K562 (cell line): ENCODE data around the gene IRAK4. TPM values are rescaled to one million over a fixed set of nuclear protein-coding genes. Genes with fewer than 3 reads are reported as not detected.

Source experiments
- ATAC-seq: fragments of 200-7000 bp; cut with Tn5 transposase; 3 replicates; pipeline ENCODE4 v1.9.1; 2020; ENCODE audit warnings: moderate library complexity
- BruUV-seq: library from RNA; stranded (reverse); fragments of 400-500 nt; replicated peaks from 2 replicates; lab custom pipeline; 2021; lab: Mats Ljungman, UMichigan
- CTCF ChIA-PET: fragments of 300-600 bp; formaldehyde crosslinking; extraction: SDS; loops from one replicate; lab custom pipeline; 2021; ENCODE audit warnings: low intra/inter-chr PET ratio; lab: Yijun Ruan, JAX
- POLR2A ChIA-PET: fragments of 300-600, 350-650 bp; sonication (Branson Sonifier 250); formaldehyde crosslinking; extraction: SDS; loops from one replicate; lab custom pipeline; 2021; ENCODE audit warnings: antibody characterized with exemption, inconsistent platforms; lab: Yijun Ruan, JAX
- DNase-seq, 4 experiments: peaks; one replicate each; pipeline versions ENCODE4 v3.0.0 to v3.0.0-alpha.2; 2011 to 2018; ENCODE audit warnings: low spot score in 3 of 4, mixed read lengths in 3 of 4; ENCODE audit errors: extremely low read depth in 1 of 4
- FAIRE-seq: peaks from 2 replicates; lab custom pipeline; 2011; peaks lifted over from hg19 to GRCh38; lab: Jason Lieb, UNC
- H2AFZ ChIP-seq: 2 replicates; pipeline ENCODE4 v1.6.0; 2011; ENCODE audit warnings: low read depth, low read length, control low read depth, inconsistent platforms
- H3K27ac ChIP-seq: fragments of 200-600 bp; 3 replicates; pipeline ENCODE4 v1.8.0; 2011; ENCODE audit warnings: low read depth, mild to moderate bottlenecking, control low read depth, inconsistent platforms, low read length, moderate library complexity, mixed read lengths; ENCODE audit errors: extremely low read depth
- H3K27me3 ChIP-seq, 2 experiments: fragments of 300-600 bp in 1 of 2; 2 replicates in 1 of 2; 3 replicates in 1 of 2; pipeline versions ENCODE4 v1.6.0 to v1.8.0; 2011; ENCODE audit warnings: inconsistent platforms in 2 of 2, low read length in 2 of 2, mild to moderate bottlenecking in 1 of 2, mixed read lengths in 1 of 2, moderate library complexity in 1 of 2; ENCODE audit not compliant: control insufficient read depth in 2 of 2, insufficient read depth in 2 of 2
- H3K36me3 ChIP-seq: fragments of 300-600 bp; 3 replicates; pipeline ENCODE4 v1.8.0; 2011; ENCODE audit warnings: mild to moderate bottlenecking, low read length, inconsistent platforms; ENCODE audit not compliant: control insufficient read depth, insufficient read depth
- H3K4me1 ChIP-seq, 2 experiments: fragments of 200-600 bp in 1 of 2; replicated peaks in 1 of 2; 2 replicates in 1 of 2; 3 replicates in 1 of 2; pipeline versions ENCODE4 v1.5.1 to v1.8.0; 2011; ENCODE audit warnings: inconsistent platforms in 2 of 2, low read length in 2 of 2, mild to moderate bottlenecking in 1 of 2, mixed read lengths in 1 of 2, moderate library complexity in 1 of 2; ENCODE audit not compliant: control insufficient read depth in 2 of 2, insufficient read depth in 2 of 2
- H3K4me2 ChIP-seq: 2 replicates; pipeline ENCODE4 v1.6.1; 2011; ENCODE audit warnings: low read length, control low read depth, inconsistent platforms, mixed read lengths; ENCODE audit not compliant: insufficient read depth
- H3K4me3 ChIP-seq: fragments of 200-600 bp; sonication (generic), shearing (Covaris generic); 2 replicates; pipeline ENCODE4 v1.5.1; 2016; ENCODE audit warnings: control low read depth, inconsistent platforms
- H3K79me2 ChIP-seq: fragments of 200-600 bp; 3 replicates; pipeline ENCODE4 v1.8.0; 2011; ENCODE audit warnings: low read length, inconsistent platforms; ENCODE audit not compliant: control insufficient read depth, insufficient read depth
- H3K9ac ChIP-seq, 2 experiments: 2 replicates each; pipeline versions ENCODE4 v1.6.0 to v1.6.1; 2011; ENCODE audit warnings: low read depth in 2 of 2, low read length in 2 of 2, control low read depth in 1 of 2, inconsistent platforms in 1 of 2, mild to moderate bottlenecking in 1 of 2, mixed read lengths in 1 of 2; ENCODE audit not compliant: insufficient read depth in 1 of 2
- H3K9me1 ChIP-seq: one replicate; pipeline ENCODE4 v1.6.0; 2011; ENCODE audit warnings: inconsistent platforms, mild to moderate bottlenecking, low read length, moderate library complexity; ENCODE audit not compliant: control insufficient read depth, insufficient read depth
- H3K9me3 ChIP-seq: replicated peaks from 2 replicates; pipeline ENCODE4 v1.5.1; 2011; ENCODE audit warnings: low read depth, low read length, inconsistent platforms; ENCODE audit not compliant: control insufficient read depth, insufficient read depth
- H4K20me1 ChIP-seq: replicated peaks from 2 replicates; pipeline ENCODE4 v1.6.1; 2011; ENCODE audit warnings: low read length, inconsistent platforms, mixed read lengths; ENCODE audit not compliant: control insufficient read depth, insufficient read depth
- FOSL1 ChIP-seq: fragments of 200-800 bp; sonication (Bioruptor generic); conservative IDR thresholded peaks from 2 replicates; pipeline ENCODE4 v1.6.1; 2016; ENCODE audit warnings: missing genetic modification characterization, missing compliant biosample characterization
- HNRNPH1 ChIP-seq: fragments of 200-400 bp; formaldehyde crosslinking; optimal IDR thresholded peaks from 2 replicates; pipeline ENCODE3; 2017; ENCODE audit warnings: low read depth, mild to moderate bottlenecking, low read length, moderate library complexity
- NFE2 ChIP-seq: IDR thresholded peaks from 2 replicates; pipeline ENCODE4 v1.6.1; 2014; ENCODE audit warnings: antibody characterized with exemption, low read depth
- RERE ChIP-seq: sonication (generic); formaldehyde crosslinking; IDR thresholded peaks from 2 replicates; pipeline ENCODE4 v1.8.0; 2023; ENCODE audit warnings: missing genetic modification reagents, mild to moderate bottlenecking, borderline replicate concordance
- WGBS: fragments of 100-300 bp; shearing (Covaris generic); methylation state at CpG from one replicate; pipeline ENCODE4 v1.1.6; 2016; ENCODE audit warnings: low coverage, mixed read lengths; ENCODE audit not compliant: insufficient coverage; ENCODE audit errors: missing lambda C conversion rate; 5-methylcytosine and 5-hydroxymethylcytosine counted together
- in situ Hi-C: fragments of 300-500 bp; cut with MboI; formaldehyde crosslinking; loops from 4 replicates; pipeline ENCODE4 v1.15.0; 2018; ENCODE audit warnings: inconsistent platforms, mixed read lengths
- intact Hi-C: fragments of 100-400 bp; cut with micrococcal nuclease; formaldehyde crosslinking; loops from 2 replicates; pipeline ENCODE4 v1.14.2; 2022
- polyA plus RNA-seq, 8 experiments: library from polyadenylated mRNA; depleted of rRNA in 4 of 8; stranded (reverse) in 5 of 8; unstranded in 3 of 8; fragments of >200 nt; fragmentation: Nextera tagmentation in 2 of 8; fragmentation: Illumina TruSeq in 1 of 8; extraction: Ambion mirVana in 2 of 8; extraction: Trizol in 1 of 8; gene quantifications; 2 replicates each; pipeline versions ENCODE4 v1.2.1 to v1.2.3, GENCODE V29; 2011 to 2014; ENCODE audit warnings: inconsistent platforms in 1 of 8, missing spikeins in 1 of 8
- total RNA-seq, 7 experiments: library from RNA; depleted of rRNA in 6 of 7; stranded (reverse); fragments of >200 nt in 6 of 7; fragmentation: Illumina TruSeq in 2 of 7; extraction: Trizol in 2 of 7; gene quantifications; 2 replicates each; pipeline versions ENCODE4 v1.2.1 to v1.2.3, GENCODE V29; 2011 to 2021; ENCODE audit warnings: low replicate concordance in 1 of 7

IRAK4 gene
- total and polyA plus RNA-seq, 9 of the 15 experiments (the other 6 are each of a cell fraction or from before 2014, with no cell fraction given), result 10.8 to 34.5 (median 16.0) TPM

GRCh38 chr12:43733687-43734086, 25.1 kb upstream of the IRAK4 start:
- Histone ChIP-seq H3K4me3 (no peak overlapping the region), H3K36me3 (peaks cover 80% of the 10 kb centered on the region), H3K27ac (no peak overlapping the region), H3K79me2 (no peaks in the 10 kb centered on the region), H3K9ac (no peak overlapping the region), H3K9me1 (no peaks in the 10 kb centered on the region), H3K4me2 (no peak overlapping the region), H3K27me3 (no peaks in the 10 kb centered on the region), H2AFZ (no peak overlapping the region), H4K20me1 (no peaks in the 10 kb centered on the region), H3K9me3 (no peaks in the 10 kb centered on the region), H3K4me1 (no peaks in the 10 kb centered on the region)
- no peak for TF ChIP-seq NFE2
- TF ChIP-seq HNRNPH1, result no peak
- TF ChIP-seq FOSL1 (tag), result no peak
- no peak for FAIRE-seq
- no peak for ATAC-seq
- POLR2A ChIA-PET, result no interaction called here
- CTCF ChIA-PET, result no interaction called here
- 70% methylated on average over 3 of the region's 3 CpGs for WGBS
- no peak for DNase-seq
- no TSS peak for BruUV-seq
- intact Hi-C loops (loop anchor here (10.0 kb wide), 1 partner anchor 289 kb away; no protein-coding TSS in a partner anchor), in situ Hi-C loops (loop anchor here (5.0 kb wide), 1 partner anchor 231 kb away; no protein-coding TSS in a partner anchor)

- POLR2A ChIA-PET, result interaction anchor here (0.6 kb wide), 1 partner anchor 305 kb away, joined by 3 read pairs; no protein-coding TSS in a partner anchor
- H3K4me2 ChIP-seq, result no peak overlapping the region
- H3K4me1 ChIP-seq, result no peaks in the 10 kb centered on the region
- H3K9me1 ChIP-seq, result no peaks in the 10 kb centered on the region
- H2AFZ ChIP-seq, result no peak overlapping the region
- intact Hi-C loops, result loop anchor here (10.0 kb wide), 1 partner anchor 292 kb away; no protein-coding TSS in a partner anchor
- TF ChIP-seq RERE (CRISPR knock-in tag), result no peak
- no peak for ATAC-seq
- H4K20me1 ChIP-seq, result no peaks in the 10 kb centered on the region
- H3K79me2 ChIP-seq, result no peaks in the 10 kb centered on the region
- BruUV-seq, result no TSS peak
- no peak overlapping the region for H3K9ac ChIP-seq
- H3K4me3 ChIP-seq, result no peak overlapping the region
- H3K36me3 ChIP-seq, result peaks cover 72% of the 10 kb centered on the region
- FAIRE-seq, result no peak
- no peaks in the 10 kb centered on the region for H3K9me3 ChIP-seq
- DNase-seq, result no peak
- in situ Hi-C loops, result no loop called here
- H3K27ac ChIP-seq, result no peak overlapping the region
- H3K27me3 ChIP-seq, result no peaks in the 10 kb centered on the region
- WGBS, result 90% methylated on average over 3 of the region's 3 CpGs
- CTCF ChIA-PET, result no interaction called here
Measured at GRCh38 chr12:43736927-43737440, 21.8 kb upstream of the IRAK4 start.
